ENCODE results near the gene HID1.
"Not testable (repeated sequence)": the region's sequence is repeated elsewhere in the genome, so short reads cannot be mapped to it uniquely, and the experiment has no call there.

The HID1 gene

GRCh38 chr17:74930535-74931036 lies 42.0 kb downstream of the HID1 start:
- H3K4me3 ChIP-seq (ENCODE audit: low read depth, low read length): no peak overlapping the region
- DNase-seq (ENCODE audit: low read depth): no peak

DNA sequence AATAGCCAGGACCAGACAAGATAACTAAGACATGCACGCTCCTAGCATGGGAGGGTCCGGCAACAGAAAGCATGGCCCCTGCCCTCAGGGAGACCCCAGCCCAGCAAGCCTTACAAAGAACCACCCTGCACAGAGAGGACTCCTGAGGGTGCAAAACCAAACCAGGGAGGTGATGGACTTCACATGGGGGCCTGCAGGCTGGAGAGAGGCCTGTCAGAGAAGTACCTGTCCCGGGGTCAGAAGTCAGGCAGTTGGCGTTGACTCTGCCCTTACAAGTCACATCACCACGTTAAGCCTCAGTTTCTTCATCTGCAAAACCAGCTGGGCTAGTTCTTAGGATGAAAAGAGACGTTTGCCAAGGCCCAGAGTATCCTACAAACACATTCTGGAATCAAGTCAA lies 43.8 kb downstream of the HID1 start:
- no peak overlapping the region for H3K4me3 ChIP-seq (ENCODE audit: low read depth, low read length)
- no peak for DNase-seq (ENCODE audit: low read depth)

DNA sequence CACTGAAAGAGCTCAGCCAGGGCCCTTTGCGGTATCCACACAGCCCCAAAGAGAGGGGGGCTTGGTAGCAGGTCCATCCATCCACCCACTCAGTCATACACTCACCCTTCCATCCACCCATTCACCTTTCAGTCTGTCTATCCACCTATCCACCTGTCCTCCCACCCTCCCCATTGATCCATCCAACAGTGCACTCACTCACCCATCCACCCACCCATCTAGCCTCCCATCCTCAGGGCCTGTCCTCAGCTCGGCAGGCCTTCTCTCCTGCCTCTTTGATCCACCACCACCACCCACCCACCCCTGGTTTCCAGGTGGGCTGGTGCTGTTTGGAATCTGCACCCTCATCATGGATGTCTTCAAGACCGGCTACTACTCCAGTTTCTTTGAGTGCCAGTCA lies 47.3 kb downstream of the HID1 start:
- DNase-seq (ENCODE audit: low read depth): no peak
- no peak overlapping the region for H3K4me3 ChIP-seq (ENCODE audit: low read depth, low read length)

DNA sequence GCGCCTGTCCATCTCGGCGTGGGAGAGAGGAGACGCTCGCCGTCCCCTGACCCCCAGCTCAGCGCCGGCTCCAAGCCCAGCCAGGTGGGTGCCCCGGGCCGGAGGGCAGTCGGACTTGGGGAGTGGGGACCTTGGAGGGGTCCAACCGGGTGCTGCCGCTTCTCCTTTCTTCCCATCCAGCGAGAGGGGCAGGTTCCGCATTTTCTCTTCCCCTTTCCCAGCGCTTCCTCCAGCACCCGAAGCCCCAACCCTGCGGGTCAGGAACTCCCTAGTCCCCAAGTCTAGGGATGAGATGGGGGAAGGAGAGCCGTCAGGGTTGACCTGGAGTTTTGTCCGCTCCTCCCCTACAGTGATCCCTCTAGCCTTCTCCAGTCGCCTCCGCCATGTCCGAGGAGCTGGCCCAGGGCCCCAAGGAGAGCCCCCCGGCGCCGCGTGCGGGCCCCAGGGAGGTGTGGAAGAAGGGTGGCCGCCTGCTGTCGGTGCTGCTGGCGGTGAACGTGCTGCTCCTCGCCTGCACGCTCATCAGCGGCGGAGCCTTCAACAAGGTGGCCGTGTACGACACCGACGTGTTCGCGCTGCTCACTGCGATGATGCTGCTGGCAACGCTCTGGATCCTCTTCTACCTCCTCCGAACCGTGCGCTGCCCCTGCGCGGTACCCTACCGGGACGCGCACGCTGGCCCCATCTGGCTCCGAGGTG lies 48.2 kb downstream of the HID1 start, which contains the start of gene OTOP2:
Gene OTOP2, plus strand, starts transcription at position 24 of the 699 bp plus-strand sequence. Its CDS starts 360 bp downstream, at position 384.
- DNase-seq (ENCODE audit: low read depth): no peak

DNA sequence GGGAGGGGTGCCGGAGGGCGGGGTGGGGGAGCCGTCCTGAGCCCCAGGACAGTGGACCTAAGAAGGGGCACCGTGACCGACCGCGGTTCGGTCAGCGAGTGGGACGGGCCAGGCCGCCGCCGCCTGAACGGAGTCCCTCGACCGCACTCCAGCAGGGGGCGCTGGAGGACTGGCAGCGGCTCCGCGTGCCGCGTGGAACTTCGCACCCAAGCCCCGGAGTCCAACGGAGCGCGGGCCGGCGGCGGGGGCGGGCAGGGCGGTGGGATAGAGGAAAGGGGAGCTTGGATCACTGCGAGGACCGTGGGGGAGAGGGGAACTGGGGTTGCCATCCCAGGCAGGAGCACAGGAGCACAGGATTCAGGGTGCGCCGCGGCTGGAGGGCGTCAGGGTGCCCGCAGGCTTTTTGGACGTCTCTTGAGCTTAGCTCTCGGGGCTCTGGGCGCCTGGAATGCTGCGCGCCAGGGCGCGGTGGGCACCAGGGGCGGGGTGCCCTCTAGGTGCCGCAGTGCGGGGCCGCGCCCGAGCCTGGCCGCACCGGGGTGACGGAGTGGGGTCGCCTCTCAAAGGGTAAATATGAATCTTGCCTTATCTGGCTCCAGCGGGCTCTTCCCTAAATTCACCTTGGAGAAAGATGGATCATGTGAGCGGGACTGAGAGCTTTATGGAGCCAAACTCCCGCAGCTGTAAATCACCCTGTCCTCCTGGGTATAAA lies 48.9 kb downstream of the HID1 start:
- no peak for DNase-seq (ENCODE audit: low read depth)
- peak overlapping the region; percentile 27 for H3K4me3 ChIP-seq (ENCODE audit: low read depth, low read length)

More for the DNA sequence above, 48.2 kb downstream of the HID1 start, which contains the start of gene OTOP2:
- H3K4me3 ChIP-seq (ENCODE audit: low read depth, low read length): peak within 1 kb of the TSS; percentile 27

DNA sequence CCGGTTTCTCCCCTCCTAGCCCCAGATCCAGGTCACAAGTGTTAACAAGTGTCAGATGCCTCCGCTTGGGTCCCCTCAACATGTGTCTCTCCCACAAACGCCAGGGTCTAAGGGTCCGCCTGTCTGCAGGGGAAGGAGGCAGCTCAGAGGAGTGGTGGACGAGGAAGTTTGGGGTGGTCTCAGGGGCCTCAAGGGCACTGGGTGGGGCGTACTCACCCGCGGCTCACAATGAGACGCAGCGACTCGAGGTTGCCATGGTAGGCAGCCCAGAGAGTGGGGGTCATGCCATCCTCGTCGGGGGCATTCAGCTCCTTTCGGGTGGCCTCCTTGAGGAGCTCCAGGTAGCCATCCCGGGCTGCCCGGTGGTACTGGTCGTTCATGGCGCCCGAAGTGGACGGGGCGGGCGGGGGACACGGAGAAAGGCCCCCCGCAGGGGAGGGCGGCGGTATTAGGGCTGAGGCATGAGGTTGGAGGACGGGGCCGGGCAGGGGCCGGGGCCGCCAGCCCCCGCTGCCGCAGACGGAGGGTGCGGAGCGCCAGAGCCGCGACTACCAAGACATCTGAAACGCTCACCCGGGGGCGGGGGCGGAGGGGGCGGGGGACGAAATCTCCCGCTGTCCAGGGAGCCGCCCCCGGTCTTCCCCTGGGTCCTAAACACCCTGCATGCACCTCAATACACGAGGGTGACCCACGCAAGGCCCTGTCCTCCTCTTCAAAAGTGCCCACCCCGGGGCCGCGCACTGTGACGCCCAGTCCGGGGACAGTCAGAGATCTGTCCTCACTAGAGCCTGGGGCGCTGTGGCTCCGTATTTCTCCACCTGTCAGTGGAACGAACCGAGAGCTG lies 49.6 kb downstream of the HID1 start, which contains the start of gene USH1G:
Gene USH1G, minus strand, starts transcription at position 562 of the 844 bp plus-strand sequence. Its CDS starts 182 bp downstream, at position 380.
- no peak for DNase-seq (ENCODE audit: low read depth)
- H3K4me3 ChIP-seq (ENCODE audit: low read depth, low read length): peak within 1 kb of the TSS; percentile 27

DNA sequence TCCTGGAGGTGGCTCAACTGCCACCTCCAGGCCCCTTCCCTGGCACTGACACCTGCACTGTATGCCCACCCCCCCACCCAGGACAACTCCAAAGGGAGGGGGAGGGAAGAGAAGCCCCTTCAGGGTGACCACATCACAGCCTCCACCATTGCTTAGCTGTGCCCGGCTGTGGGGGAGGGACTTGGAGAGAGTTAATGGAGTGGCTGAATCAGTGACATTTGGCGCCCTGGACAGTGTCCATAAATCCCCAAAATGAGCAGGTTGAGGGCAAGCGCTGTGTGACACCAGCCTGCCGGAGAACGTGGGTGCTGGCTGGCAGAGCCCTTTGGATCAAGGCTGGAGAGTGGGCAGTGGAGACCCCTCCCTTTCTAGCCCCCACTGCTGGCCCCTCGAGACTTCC lies 50.4 kb downstream of the HID1 start:
- no peak overlapping the region for H3K4me3 ChIP-seq (ENCODE audit: low read depth, low read length)

DNA sequence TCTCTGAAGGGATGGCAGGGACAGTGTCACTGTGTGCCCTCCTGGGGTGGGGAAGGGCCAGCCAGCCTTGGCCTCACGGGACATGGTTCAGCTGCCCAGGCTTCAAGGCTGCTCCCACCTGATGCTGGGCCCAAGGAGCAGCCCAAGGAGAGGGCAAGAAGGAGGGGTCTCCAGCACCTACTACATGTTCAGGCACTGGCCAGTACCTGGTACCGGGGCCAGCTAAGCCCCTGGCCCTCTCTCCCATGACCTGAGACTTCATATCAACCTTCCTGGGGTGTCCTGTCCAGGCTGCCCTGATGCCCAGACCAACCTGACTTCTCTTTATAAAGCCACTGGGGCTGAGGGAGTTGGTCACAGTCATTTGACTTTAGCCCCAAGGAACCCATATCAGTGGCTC lies 50.8 kb downstream of the HID1 start:
- no peak for DNase-seq (ENCODE audit: low read depth)

More for the DNA sequence above, 50.4 kb downstream of the HID1 start:
- no peak for DNase-seq (ENCODE audit: low read depth)

GRCh38 chr17:74921026-74921681 lies 51.4 kb downstream of the HID1 start:
- no peak for DNase-seq (ENCODE audit: low read depth)

More for the DNA sequence above, 50.8 kb downstream of the HID1 start:
- H3K4me3 ChIP-seq (ENCODE audit: low read depth, low read length): no peak overlapping the region

DNA sequence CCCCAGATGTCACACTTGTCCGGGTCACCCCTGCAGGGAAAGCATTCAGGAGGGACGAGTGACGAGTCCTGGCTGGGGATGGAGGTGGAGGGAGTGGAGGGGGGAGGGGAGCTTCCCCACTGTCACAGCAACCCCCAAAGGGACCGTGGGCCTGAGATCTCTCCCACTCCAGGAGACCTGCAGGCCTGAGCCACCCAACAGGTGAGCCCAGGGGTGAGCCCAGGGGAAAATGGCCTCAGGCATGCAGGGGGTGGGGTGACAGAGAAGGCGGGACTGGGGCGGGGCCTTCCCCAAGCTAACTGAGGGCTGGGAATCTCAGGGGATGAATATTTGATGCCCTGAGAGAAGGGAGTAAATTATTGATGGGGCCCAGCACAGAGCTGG lies 51.9 kb downstream of the HID1 start:
- DNase-seq (ENCODE audit: low read depth): no peak
- H3K4me3 ChIP-seq (ENCODE audit: low read depth, low read length): no peak overlapping the region

More at GRCh38 chr17:74921026-74921681, 51.4 kb downstream of the HID1 start:
- no peak overlapping the region for H3K4me3 ChIP-seq (ENCODE audit: low read depth, low read length)

DNA sequence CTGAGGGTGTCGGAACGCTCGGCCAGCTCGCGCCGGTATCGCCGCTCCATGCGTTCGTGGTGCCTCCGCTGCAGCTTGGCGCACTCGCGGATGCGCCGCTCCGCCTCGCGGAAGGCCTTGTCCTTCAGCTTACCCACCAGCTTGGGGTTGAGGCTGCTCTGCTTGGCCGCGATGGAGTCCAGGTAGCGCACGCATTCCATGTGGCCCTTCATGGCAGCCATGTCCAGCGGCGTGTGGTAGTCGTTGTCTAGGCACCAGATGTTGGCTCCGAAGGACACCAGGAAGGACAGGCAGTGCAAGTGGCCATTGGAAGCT lies 52.3 kb downstream of the HID1 start:
- no peak for DNase-seq (ENCODE audit: low read depth)
- no peak overlapping the region for H3K4me3 ChIP-seq (ENCODE audit: low read depth, low read length)

DNA sequence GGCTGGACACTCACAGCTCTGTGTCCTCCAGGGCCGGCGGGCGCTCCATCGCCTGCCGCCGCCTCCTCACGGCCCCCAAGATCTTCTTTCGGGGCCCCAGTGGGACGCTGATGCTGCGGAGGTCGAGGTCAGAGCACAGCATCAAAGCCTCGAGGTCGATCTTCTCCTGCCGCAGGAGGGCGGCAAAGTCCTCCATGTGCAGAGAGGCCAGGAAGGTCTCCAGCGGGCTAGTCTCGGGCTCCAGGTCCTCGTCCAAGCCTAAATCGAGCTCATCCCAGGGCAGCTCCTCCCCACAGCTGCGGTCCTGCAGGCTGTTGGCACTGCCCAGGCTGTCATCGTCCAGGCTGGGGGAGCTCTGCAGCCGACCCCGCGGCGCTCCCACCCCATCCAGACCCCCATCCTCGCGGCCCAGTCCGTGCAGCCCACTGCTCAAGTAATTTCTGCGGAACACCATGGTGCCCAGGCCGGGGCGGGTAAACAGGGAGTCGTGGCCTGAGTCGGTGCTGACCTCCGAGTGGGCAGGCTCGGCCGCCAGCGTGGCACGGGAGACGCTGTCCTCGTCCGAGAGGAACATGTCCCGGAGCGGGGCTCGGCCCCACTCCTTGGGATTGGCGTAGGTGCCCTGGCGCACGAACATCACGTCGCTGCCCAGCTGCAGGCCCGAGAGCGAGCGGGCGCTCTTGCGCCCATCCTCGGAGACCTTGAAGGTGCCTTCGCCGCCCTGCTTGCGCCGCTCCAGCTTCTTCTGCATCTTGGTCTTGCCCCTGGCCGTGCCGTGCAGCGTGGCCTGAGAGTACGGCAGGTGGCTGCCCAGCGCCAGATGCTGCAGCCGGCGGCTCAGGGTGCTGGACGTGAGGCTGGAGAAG lies 52.9 kb downstream of the HID1 start:
- DNase-seq (ENCODE audit: low read depth): no peak
- no peak overlapping the region for H3K4me3 ChIP-seq (ENCODE audit: low read depth, low read length)

DNA sequence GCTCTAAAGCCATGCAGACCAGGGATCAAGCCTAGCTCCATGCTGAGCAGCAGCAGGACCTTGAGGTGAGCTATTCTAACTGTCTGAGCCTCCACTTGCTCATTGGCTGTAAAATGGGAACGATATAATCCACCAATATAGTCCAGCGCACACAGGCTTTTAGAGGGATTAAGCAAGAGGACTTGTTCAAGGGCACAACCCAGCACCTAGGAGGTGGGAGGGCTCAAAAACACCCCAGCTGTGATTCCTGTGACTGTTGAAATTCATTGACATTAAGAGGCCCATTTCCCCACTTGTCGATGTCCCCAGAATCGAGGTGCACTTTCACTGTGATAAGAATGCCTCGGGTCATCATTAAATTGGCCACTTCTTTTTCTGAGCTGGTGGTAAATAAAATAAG lies 53.7 kb downstream of the HID1 start:
- no peak for DNase-seq (ENCODE audit: low read depth)

GRCh38 chr17:74917430-74917829 lies 55.1 kb downstream of the HID1 start:
- H3K4me3 ChIP-seq (ENCODE audit: low read depth, low read length): no peak overlapping the region
- DNase-seq (ENCODE audit: low read depth): no peak

More for the DNA sequence above, 53.7 kb downstream of the HID1 start:
- H3K4me3 ChIP-seq (ENCODE audit: low read depth, low read length): no peak overlapping the region

- DNase-seq (ENCODE audit: low read depth): no peak
- no peak overlapping the region for H3K4me3 ChIP-seq (ENCODE audit: low read depth, low read length)
These were observed 55.7 kb downstream of the HID1 start for GRCh38 chr17:74916851-74917199.

DNA sequence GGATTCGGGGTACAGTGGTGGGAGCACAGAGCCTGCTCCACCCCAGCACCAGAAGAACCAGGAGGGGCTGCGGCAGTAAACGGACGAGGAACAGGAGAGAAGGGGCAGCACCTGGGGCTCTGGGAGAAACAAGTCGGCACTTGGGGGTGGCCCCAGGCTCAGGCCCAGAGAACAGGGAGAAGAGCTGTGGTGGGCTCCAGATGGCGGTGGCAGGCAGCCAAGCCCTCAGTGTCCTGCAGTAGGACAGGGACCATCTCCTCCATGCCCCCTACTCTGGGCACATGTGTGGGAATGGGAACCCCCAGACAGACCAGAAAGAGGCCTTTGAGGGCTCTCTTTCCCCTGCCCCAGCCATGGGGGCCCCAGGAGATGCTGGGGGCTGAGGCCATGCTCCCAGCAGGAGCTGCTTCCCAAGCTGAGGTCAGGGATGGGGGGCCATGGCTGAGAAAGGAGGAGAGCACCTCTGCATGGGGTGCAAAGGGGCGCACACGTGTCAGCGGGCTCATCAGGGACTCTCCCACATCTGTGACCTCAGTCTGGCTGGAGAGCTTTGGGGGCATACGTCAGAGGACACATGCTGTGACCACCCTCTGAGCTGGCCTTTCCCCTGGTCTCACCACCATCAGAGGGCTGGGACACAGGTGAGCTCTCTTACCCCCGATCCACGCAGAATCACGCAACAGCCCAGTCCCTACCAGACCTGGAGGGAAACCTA lies 56.3 kb downstream of the HID1 start:
- DNase-seq (ENCODE audit: low read depth): no peak

GRCh38 chr17:74911423-74911822 lies 61.1 kb downstream of the HID1 start:
- H3K4me3 ChIP-seq (ENCODE audit: low read depth, low read length); DNase-seq (ENCODE audit: low read depth): not testable (repeated sequence)

More for the DNA sequence above, 56.3 kb downstream of the HID1 start:
- H3K4me3 ChIP-seq (ENCODE audit: low read depth, low read length): no peak overlapping the region

GRCh38 chr17:74909097-74909496 lies 63.5 kb downstream of the HID1 start:
- not testable (repeated sequence) for DNase-seq (ENCODE audit: low read depth); H3K4me3 ChIP-seq (ENCODE audit: low read depth, low read length)

Data from skeletal muscle cell (primary cell).